ENCODE results near the gene ORAI3. TPM values are rescaled to one million over a fixed set of nuclear protein-coding genes. Genes with fewer than 3 reads are reported as not detected.

Gene ORAI3
- total RNA-seq, 1 donor from 2014 or later, result 9.8 TPM

GRCh38 chr16:30992276-30992780 lies 43.5 kb downstream of the ORAI3 start:
- ATAC-seq, result no peak

GRCh38 chr16:30992931-30993816 lies 44.3 kb downstream of the ORAI3 start:
- ATAC-seq, result no peak

- ATAC-seq, result no peak
These were observed 47.1 kb downstream of the ORAI3 start for GRCh38 chr16:30995927-30996323.

- ATAC-seq, result no peak
These were observed 47.6 kb downstream of the ORAI3 start for GRCh38 chr16:30996324-30996984.

GRCh38 chr16:30996985-30997724 lies 48.3 kb downstream of the ORAI3 start:
- peak; percentile 91 for ATAC-seq

- ATAC-seq, result peak; percentile 41
These were observed 49.1 kb downstream of the ORAI3 start for GRCh38 chr16:30997725-30998711.

- no peak for ATAC-seq
These were observed 50.2 kb downstream of the ORAI3 start for GRCh38 chr16:30998852-30999761.

GRCh38 chr16:31000671-31001382 lies 52.0 kb downstream of the ORAI3 start:
- peak; percentile 17 for ATAC-seq

GRCh38 chr16:31001507-31002249 lies 52.8 kb downstream of the ORAI3 start:
- peak; percentile 8 for ATAC-seq

- ATAC-seq, result peak; percentile 92
These were observed 53.4 kb downstream of the ORAI3 start for GRCh38 chr16:31002250-31002700.

GRCh38 chr16:31002862-31003341 lies 54.0 kb downstream of the ORAI3 start:
- ATAC-seq, result no peak

GRCh38 chr16:31003744-31004143 lies 54.9 kb downstream of the ORAI3 start:
- ATAC-seq, result no peak

Other genes starting within 250 kb of the ORAI3 start
- 29.5 TPM for gene SRCAP, start 249.9 kb upstream of the ORAI3 start, total RNA-seq
- 16.9 TPM for gene PHKG2, start 200.6 kb upstream of the ORAI3 start, total RNA-seq
- gene CFAP119, start 187.0 kb upstream of the ORAI3 start, total RNA-seq, result 2.2 TPM
- gene RNF40, start 186.7 kb upstream of the ORAI3 start, total RNA-seq, result 56.8 TPM
- 4.7 TPM for gene ZNF629, start 161.9 kb upstream of the ORAI3 start, total RNA-seq
- 30.5 TPM for gene BCL7C, start 55.0 kb upstream of the ORAI3 start, total RNA-seq
- 2.3 TPM for gene CTF1, start 52.5 kb upstream of the ORAI3 start, total RNA-seq
- 19.2 TPM for gene FBXL19, start 25.5 kb upstream of the ORAI3 start, total RNA-seq
- 8.2 TPM for gene SETD1A, start 8.7 kb downstream of the ORAI3 start, total RNA-seq
- gene HSD3B7, start 36.1 kb downstream of the ORAI3 start, total RNA-seq, result 14.5 TPM
- 0.80 TPM for gene STX1B, start 61.6 kb downstream of the ORAI3 start, total RNA-seq
- 42.8 TPM for gene STX4, start 84.5 kb downstream of the ORAI3 start, total RNA-seq
- gene ZNF668, start 125.2 kb downstream of the ORAI3 start, total RNA-seq, result 5.3 TPM
- 9.0 TPM for gene ZNF646, start 125.4 kb downstream of the ORAI3 start, total RNA-seq
- 0.48 TPM for gene PRSS53, start 139.9 kb downstream of the ORAI3 start, total RNA-seq
- gene VKORC1, start 145.7 kb downstream of the ORAI3 start, total RNA-seq, result 22.3 TPM
- gene BCKDK, start 159.3 kb downstream of the ORAI3 start, total RNA-seq, result 21.5 TPM
- gene KAT8, start 168.6 kb downstream of the ORAI3 start, total RNA-seq, result 25.5 TPM
- gene PRSS8, start 186.7 kb downstream of the ORAI3 start, total RNA-seq, result 59.3 TPM
- 1.5 TPM for gene PRSS36, start 201.0 kb downstream of the ORAI3 start, total RNA-seq
- gene FUS, start 231.1 kb downstream of the ORAI3 start, total RNA-seq, result 127 TPM

All from esophagus mucosa (tissue), 1 donor.